ENCODE results near the gene MAP3K15. TPM values are rescaled to one million over a fixed set of nuclear protein-coding genes. Genes with fewer than 3 reads are reported as not detected.

The MAP3K15 gene
- polyA plus RNA-seq, 1 donor = 0.68 TPM

- DNase-seq (ENCODE audit: low read depth) = no peak
Measured at GRCh38 chrX:19389227-19389845, 126.0 kb downstream of the MAP3K15 start.

GRCh38 chrX:19388741-19389140, 126.6 kb downstream of the MAP3K15 start:
- DNase-seq (ENCODE audit: low read depth) = no peak

- DNase-seq (ENCODE audit: low read depth) = no peak
Measured at GRCh38 chrX:19388064-19388679, 127.1 kb downstream of the MAP3K15 start.

GRCh38 chrX:19386679-19387078, 128.6 kb downstream of the MAP3K15 start:
- no peak for DNase-seq (ENCODE audit: low read depth)

- no peak for DNase-seq (ENCODE audit: low read depth)
Measured at GRCh38 chrX:19382555-19383145, 132.7 kb downstream of the MAP3K15 start.

GRCh38 chrX:19381326-19381725, 134.0 kb downstream of the MAP3K15 start:
- DNase-seq (ENCODE audit: low read depth) = no peak

GRCh38 chrX:19377799-19378198, 137.5 kb downstream of the MAP3K15 start:
- no peak for DNase-seq (ENCODE audit: low read depth)

- DNase-seq (ENCODE audit: low read depth) = no peak
Measured at GRCh38 chrX:19375546-19375945, 139.8 kb downstream of the MAP3K15 start.

GRCh38 chrX:19373351-19373891, 141.9 kb downstream of the MAP3K15 start:
- no peak for DNase-seq (ENCODE audit: low read depth)

GRCh38 chrX:19372547-19373331, 142.6 kb downstream of the MAP3K15 start:
- DNase-seq (ENCODE audit: low read depth) = no peak

- DNase-seq (ENCODE audit: low read depth) = peak; percentile 28
Measured at GRCh38 chrX:19372170-19372546, 143.2 kb downstream of the MAP3K15 start.

GRCh38 chrX:19370061-19370460, 145.2 kb downstream of the MAP3K15 start:
- DNase-seq (ENCODE audit: low read depth) = no peak

- no peak for DNase-seq (ENCODE audit: low read depth)
Measured at GRCh38 chrX:19368576-19368975, 146.7 kb downstream of the MAP3K15 start.

- no peak for DNase-seq (ENCODE audit: low read depth)
Measured at GRCh38 chrX:19361701-19362100, 153.6 kb downstream of the MAP3K15 start.

- DNase-seq (ENCODE audit: low read depth) = no peak
Measured at GRCh38 chrX:19360903-19361302, 154.4 kb downstream of the MAP3K15 start.

GRCh38 chrX:19358521-19358920, 156.8 kb downstream of the MAP3K15 start:
- no peak for DNase-seq (ENCODE audit: low read depth)

GRCh38 chrX:19354625-19355024, 160.7 kb downstream of the MAP3K15 start:
- DNase-seq (ENCODE audit: low read depth) = no peak

GRCh38 chrX:19350941-19351384, 164.3 kb downstream of the MAP3K15 start:
- no peak for DNase-seq (ENCODE audit: low read depth)

- no peak for DNase-seq (ENCODE audit: low read depth)
Measured at GRCh38 chrX:19349264-19349663, 166.0 kb downstream of the MAP3K15 start.

- DNase-seq (ENCODE audit: low read depth) = no peak
Measured at GRCh38 chrX:19347916-19348315, 167.4 kb downstream of the MAP3K15 start.

- no peak for DNase-seq (ENCODE audit: low read depth)
Measured at GRCh38 chrX:19344661-19345060, 170.6 kb downstream of the MAP3K15 start.

Measured in forelimb muscle (tissue), 1 donor.